HepG2 (cell line): ENCODE data around the gene COL13A1. TPM values are rescaled to one million over a fixed set of nuclear protein-coding genes. Genes with fewer than 3 reads are reported as not detected.

Experiments used
- ATAC-seq: fragments of 200-7000 bp; cut with Tn5 transposase; 3 replicates; pipeline ENCODE4 v1.9.1; 2020; ENCODE audit warnings: mild to moderate bottlenecking, moderate library complexity
- BruUV-seq: library from RNA; stranded (reverse); fragments of 400-500 nt; replicated peaks from 2 replicates; lab custom pipeline; 2021; lab: Mats Ljungman, UMichigan
- CTCF ChIA-PET: fragments of 300-600 bp; formaldehyde crosslinking; extraction: SDS; loops from one replicate; lab custom pipeline; 2021; ENCODE audit warnings: low total read pairs, inconsistent platforms, low intra/inter-chr PET ratio; lab: Yijun Ruan, JAX
- POLR2A ChIA-PET: fragments of 350-600 bp; sonication (Branson Sonifier 250); formaldehyde crosslinking; loops from one replicate; lab custom pipeline; 2020; ENCODE audit warnings: antibody characterized with exemption, inconsistent platforms; lab: Yijun Ruan, JAX
- DNase-seq: peaks from one replicate; pipeline ENCODE4 v3.0.0-alpha.2; 2015; ENCODE audit warnings: low spot score
- FAIRE-seq: peaks from 3 replicates; lab custom pipeline; 2011; peaks lifted over from hg19 to GRCh38; lab: Jason Lieb, UNC
- H2AFZ ChIP-seq: one replicate; pipeline ENCODE4 v1.6.1; 2011; ENCODE audit warnings: low read length, inconsistent platforms
- H3K27ac ChIP-seq: fragments of 300-600 bp; 3 replicates; pipeline ENCODE4 v1.8.0; 2011; ENCODE audit warnings: mixed run types, mild to moderate bottlenecking, mixed read lengths, low read length, inconsistent platforms; ENCODE audit not compliant: insufficient read depth; ENCODE audit errors: extremely low read length
- H3K27me3 ChIP-seq, 2 experiments: fragments of 200-600 bp in 1 of 2; 2 replicates in 1 of 2; 3 replicates in 1 of 2; pipeline versions ENCODE4 v1.6.0 to v1.8.0; 2011; ENCODE audit warnings: low read length in 2 of 2, mild to moderate bottlenecking in 2 of 2, moderate library complexity in 2 of 2, inconsistent platforms in 1 of 2; ENCODE audit not compliant: insufficient read depth in 2 of 2, control insufficient read depth in 1 of 2
- H3K36me3 ChIP-seq, 2 experiments: fragments of 200-600 bp in 1 of 2; replicated peaks in 1 of 2; 2 replicates in 1 of 2; 3 replicates in 1 of 2; pipeline versions ENCODE4 v1.5.1 to v1.8.0; 2011; ENCODE audit warnings: low read length in 2 of 2, inconsistent platforms in 1 of 2; ENCODE audit not compliant: insufficient read depth in 2 of 2, control insufficient read depth in 1 of 2
- H3K4me1 ChIP-seq: 2 replicates; pipeline ENCODE4 v1.5.1; 2012; ENCODE audit warnings: low read length, inconsistent platforms; ENCODE audit not compliant: insufficient read depth
- H3K4me2 ChIP-seq: 2 replicates; pipeline ENCODE4 v1.6.0; 2011; ENCODE audit warnings: low read depth, low read length, inconsistent platforms
- H3K4me3 ChIP-seq, 3 experiments: fragments of 200-600 bp in 1 of 3; sonication (generic), shearing (Covaris generic) in 1 of 3; replicated peaks in 1 of 3; 2 replicates each; pipeline ENCODE4 v1.5.1; 2011 to 2016; ENCODE audit warnings: low read length in 3 of 3, inconsistent platforms in 2 of 3, low read depth in 2 of 3, mild to moderate bottlenecking in 2 of 3, control low read depth in 1 of 3, mixed read lengths in 1 of 3; ENCODE audit not compliant: insufficient read depth in 1 of 3
- H3K79me2 ChIP-seq: one replicate; pipeline ENCODE4 v1.6.1; 2011; ENCODE audit warnings: low read length, inconsistent platforms; ENCODE audit not compliant: insufficient read depth
- H3K9ac ChIP-seq: 2 replicates; pipeline ENCODE4 v1.6.0; 2011; ENCODE audit warnings: mild to moderate bottlenecking, low read depth, low read length, inconsistent platforms; ENCODE audit not compliant: insufficient read depth
- H3K9me3 ChIP-seq: 2 replicates; pipeline ENCODE4 v1.5.1; 2012; ENCODE audit warnings: mild to moderate bottlenecking, low read length
- H4K20me1 ChIP-seq: 2 replicates; pipeline ENCODE4 v1.6.0; 2011; ENCODE audit warnings: inconsistent platforms, mild to moderate bottlenecking, low read length, moderate library complexity; ENCODE audit not compliant: insufficient read depth
- RELA ChIP-seq: sonication (generic); formaldehyde crosslinking; IDR thresholded peaks from 2 replicates; pipeline ENCODE4 v1.4.0; 2020; ENCODE audit warnings: missing genetic modification reagents
- TGIF2 ChIP-seq: IDR thresholded peaks from 2 replicates; pipeline ENCODE4 v1.6.1; 2016; ENCODE audit warnings: control low read depth, missing compliant biosample characterization
- TOE1 ChIP-seq: sonication (generic); formaldehyde crosslinking; IDR thresholded peaks from 2 replicates; pipeline ENCODE4 v1.4.0; 2020; ENCODE audit warnings: mild to moderate bottlenecking, missing genetic modification reagents
- ZNF34 ChIP-seq: sonication (generic); formaldehyde crosslinking; IDR thresholded peaks from 2 replicates; pipeline ENCODE4 v1.4.0; 2020; ENCODE audit warnings: mild to moderate bottlenecking, missing genetic modification reagents, borderline replicate concordance
- ZNF441 ChIP-seq: sonication (generic); formaldehyde crosslinking; IDR thresholded peaks from 2 replicates; pipeline ENCODE4 v1.7.0; 2021; ENCODE audit warnings: missing genetic modification reagents, borderline replicate concordance
- WGBS: methylation state at CpG from one replicate; pipeline ENCODE4 v1.1.6; 2017; ENCODE audit warnings: low lambda C conversion rate; 5-methylcytosine and 5-hydroxymethylcytosine counted together
- in situ Hi-C: cut with HindIII; loops from 2 replicates; pipeline ENCODE4 v1.10.0; 2017; ENCODE audit warnings: low pct_unique_long_range_greater_than_20kb; ENCODE audit not compliant: extremely low pct_ligation_motif_present
- intact Hi-C: fragments of 100-400 bp; cut with micrococcal nuclease; formaldehyde crosslinking; loops from one replicate; pipeline ENCODE4 v1.10.0; 2022; ENCODE audit not compliant: unreplicated experiment
- polyA plus RNA-seq, 8 experiments: library from polyadenylated mRNA; depleted of rRNA in 3 of 8; stranded (reverse) in 7 of 8; unstranded in 1 of 8; fragments of >200 nt; fragmentation: Illumina TruSeq in 4 of 8; extraction: Trizol in 4 of 8; gene quantifications; 2 replicates each; pipeline versions ENCODE4 v1.2.1 to v1.2.3, GENCODE V29; 2011 to 2016; ENCODE audit warnings: low read depth in 4 of 8, missing spikeins in 1 of 8, mixed read lengths in 1 of 8; ENCODE audit not compliant: insufficient read depth in 1 of 8
- total RNA-seq, 5 experiments: library from RNA; depleted of rRNA; stranded (reverse); fragments of >200 nt; fragmentation: Illumina TruSeq; extraction: Trizol; gene quantifications; 2 replicates each; pipeline ENCODE4 v1.2.3, GENCODE V29; 2016; ENCODE audit warnings: low read depth in 1 of 5
- TF ChIP-seq, protein P1 (sequence below): sonication (generic); formaldehyde crosslinking; conservative IDR thresholded peaks from 2 replicates; pipeline ENCODE4 v1.4.0; 2020; ENCODE audit warnings: missing genetic modification reagents
- TF ChIP-seq, protein P2 (sequence below): IDR thresholded peaks from 2 replicates; pipeline ENCODE4 v1.6.1; 2016; ENCODE audit warnings: low read depth, control low read depth

COL13A1 gene
- total and polyA plus RNA-seq, 2 of the 13 experiments (the other 11 are each of a cell fraction or from before 2014, with no cell fraction given) = 0.07 TPM; not detected in 1

GRCh38 chr10:69810675-69811397 is 9.1 kb downstream of the COL13A1 start:
- Histone ChIP-seq H4K20me1 (no peaks in the 10 kb centered on the region), H3K36me3 (no peaks in the 10 kb centered on the region), H2AFZ (no peak overlapping the region), H3K4me2 (no peak overlapping the region), H3K79me2 (no peaks in the 10 kb centered on the region), H3K4me1 (no peaks in the 10 kb centered on the region), H3K9me3 (no peaks in the 10 kb centered on the region), H3K27me3 (peaks cover 2 to 17% of the 10 kb centered on the region in 2 experiments; a peak in 4 of 5 replicates), H3K27ac (no peak overlapping the region), H3K9ac (no peak overlapping the region), H3K4me3 (no peak overlapping the region)
- TF ChIP-seq TOE1 = no peak
- no peak for TF ChIP-seq ZNF34 (CRISPR knock-in tag)
- TF ChIP-seq, protein P1, sequence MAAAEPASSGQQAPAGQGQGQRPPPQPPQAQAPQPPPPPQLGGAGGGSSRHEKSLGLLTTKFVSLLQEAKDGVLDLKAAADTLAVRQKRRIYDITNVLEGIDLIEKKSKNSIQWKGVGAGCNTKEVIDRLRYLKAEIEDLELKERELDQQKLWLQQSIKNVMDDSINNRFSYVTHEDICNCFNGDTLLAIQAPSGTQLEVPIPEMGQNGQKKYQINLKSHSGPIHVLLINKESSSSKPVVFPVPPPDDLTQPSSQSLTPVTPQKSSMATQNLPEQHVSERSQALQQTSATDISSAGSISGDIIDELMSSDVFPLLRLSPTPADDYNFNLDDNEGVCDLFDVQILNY (CRISPR knock-in tag) = no peak
- no peak for TF ChIP-seq RELA (CRISPR knock-in tag)
- TF ChIP-seq, protein P2, sequence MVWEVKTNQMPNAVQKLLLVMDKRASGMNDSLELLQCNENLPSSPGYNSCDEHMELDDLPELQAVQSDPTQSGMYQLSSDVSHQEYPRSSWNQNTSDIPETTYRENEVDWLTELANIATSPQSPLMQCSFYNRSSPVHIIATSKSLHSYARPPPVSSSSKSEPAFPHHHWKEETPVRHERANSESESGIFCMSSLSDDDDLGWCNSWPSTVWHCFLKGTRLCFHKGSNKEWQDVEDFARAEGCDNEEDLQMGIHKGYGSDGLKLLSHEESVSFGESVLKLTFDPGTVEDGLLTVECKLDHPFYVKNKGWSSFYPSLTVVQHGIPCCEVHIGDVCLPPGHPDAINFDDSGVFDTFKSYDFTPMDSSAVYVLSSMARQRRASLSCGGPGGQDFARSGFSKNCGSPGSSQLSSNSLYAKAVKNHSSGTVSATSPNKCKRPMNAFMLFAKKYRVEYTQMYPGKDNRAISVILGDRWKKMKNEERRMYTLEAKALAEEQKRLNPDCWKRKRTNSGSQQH = no peak
- no peak for TF ChIP-seq TGIF2 (CRISPR knock-in tag)
- TF ChIP-seq ZNF441 (CRISPR knock-in tag) = no peak
- no TSS peak for BruUV-seq
- WGBS = 44% methylated on average over 8 of the region's 12 CpGs
- ChIA-PET POLR2A (no interaction called here), CTCF (no interaction called here)
- no peak for FAIRE-seq
- in situ Hi-C loops = no loop called here
- no peak for ATAC-seq
- no peak for DNase-seq
- intact Hi-C loops = no loop called here
